ENCODE measurements around the gene ASPHD2.

ASPHD2 gene

GRCh38 chr22:26443901-26444690 lies 15.0 kb downstream of the ASPHD2 start:
- Histone ChIP-seq H3K4me2 (no peak overlapping the region), H3K27ac (no peak overlapping the region; the same call in 1 of the 2 replicates), H3K36me3 (peaks cover 25% of the 10 kb centered on the region), H3K4me1 (peaks cover 19% of the 10 kb centered on the region), H3K9ac (no peak overlapping the region), H3K4me3 (no peak overlapping the region), H3K27me3 (no peaks in the 10 kb centered on the region), H4K20me1 (peaks cover 85% of the 10 kb centered on the region), H3K9me3 (no peaks in the 10 kb centered on the region)
- no peak for TF ChIP-seq Cebpa-rat (IDR thresholded peaks at IDR 0.05)

- no peak overlapping the region for H3K9ac ChIP-seq
- no peak overlapping the region for H3K4me3 ChIP-seq
- TF ChIP-seq Cebpa-rat (IDR thresholded peaks at IDR 0.05), result no peak
- H3K27ac ChIP-seq, result no peak overlapping the region
- H3K27me3 ChIP-seq, result no peaks in the 10 kb centered on the region
- no peaks in the 10 kb centered on the region for H3K9me3 ChIP-seq
- peaks cover 87% of the 10 kb centered on the region for H4K20me1 ChIP-seq
- H3K4me2 ChIP-seq, result no peak overlapping the region
- H3K36me3 ChIP-seq, result peaks cover 26% of the 10 kb centered on the region
- peaks cover 22% of the 10 kb centered on the region for H3K4me1 ChIP-seq
Measured at GRCh38 chr22:26444777-26445176, 15.7 kb downstream of the ASPHD2 start.

- Histone ChIP-seq H3K4me3 (no peak overlapping the region), H4K20me1 (peaks cover 87% of the 10 kb centered on the region), H3K36me3 (peaks cover 36% of the 10 kb centered on the region), H3K9ac (no peak overlapping the region), H3K27ac (no peak overlapping the region), H3K9me3 (no peaks in the 10 kb centered on the region), H3K27me3 (no peaks in the 10 kb centered on the region), H3K4me1 (peaks cover 22% of the 10 kb centered on the region), H3K4me2 (no peak overlapping the region)
- TF ChIP-seq Cebpa-rat (IDR thresholded peaks at IDR 0.05), result no peak
Measured at GRCh38 chr22:26445577-26446275, 16.7 kb downstream of the ASPHD2 start.

- Histone ChIP-seq H3K9me3 (no peaks in the 10 kb centered on the region), H3K4me2 (no peak overlapping the region), H3K36me3 (peaks cover 48% of the 10 kb centered on the region), H3K4me1 (peaks cover 22% of the 10 kb centered on the region), H3K27me3 (no peaks in the 10 kb centered on the region), H4K20me1 (peaks cover 96% of the 10 kb centered on the region), H3K9ac (no peak overlapping the region), H3K27ac (no peak overlapping the region), H3K4me3 (no peak overlapping the region)
- 0 out of 2 replicates have a peak, but pooled peaks have one; percentile 13 for TF ChIP-seq Cebpa-rat (IDR thresholded peaks at IDR 0.05)
Measured at GRCh38 chr22:26446808-26447515, 17.9 kb downstream of the ASPHD2 start.

GRCh38 chr22:26447584-26448329 lies 18.7 kb downstream of the ASPHD2 start:
- Histone ChIP-seq H3K9ac (no peak overlapping the region), H3K4me3 (no peak overlapping the region), H3K4me1 (peaks cover 22% of the 10 kb centered on the region), H3K27ac (no peak overlapping the region), H3K27me3 (no peaks in the 10 kb centered on the region), H3K4me2 (no peak overlapping the region), H4K20me1 (peaks cover 96% of the 10 kb centered on the region), H3K9me3 (no peaks in the 10 kb centered on the region), H3K36me3 (peaks cover 48% of the 10 kb centered on the region)
- TF ChIP-seq Cebpa-rat (IDR thresholded peaks at IDR 0.05), result no peak

GRCh38 chr22:26448334-26448733 lies 19.3 kb downstream of the ASPHD2 start:
- no peak overlapping the region for H3K9ac ChIP-seq
- H3K27me3 ChIP-seq, result no peaks in the 10 kb centered on the region
- H3K4me3 ChIP-seq, result no peak overlapping the region
- no peak for TF ChIP-seq Cebpa-rat (IDR thresholded peaks at IDR 0.05)
- peaks cover 96% of the 10 kb centered on the region for H4K20me1 ChIP-seq
- H3K9me3 ChIP-seq, result no peaks in the 10 kb centered on the region
- peaks cover 49% of the 10 kb centered on the region for H3K36me3 ChIP-seq
- H3K4me2 ChIP-seq, result no peak overlapping the region
- peaks cover 22% of the 10 kb centered on the region for H3K4me1 ChIP-seq
- H3K27ac ChIP-seq, result no peak overlapping the region

DNA sequence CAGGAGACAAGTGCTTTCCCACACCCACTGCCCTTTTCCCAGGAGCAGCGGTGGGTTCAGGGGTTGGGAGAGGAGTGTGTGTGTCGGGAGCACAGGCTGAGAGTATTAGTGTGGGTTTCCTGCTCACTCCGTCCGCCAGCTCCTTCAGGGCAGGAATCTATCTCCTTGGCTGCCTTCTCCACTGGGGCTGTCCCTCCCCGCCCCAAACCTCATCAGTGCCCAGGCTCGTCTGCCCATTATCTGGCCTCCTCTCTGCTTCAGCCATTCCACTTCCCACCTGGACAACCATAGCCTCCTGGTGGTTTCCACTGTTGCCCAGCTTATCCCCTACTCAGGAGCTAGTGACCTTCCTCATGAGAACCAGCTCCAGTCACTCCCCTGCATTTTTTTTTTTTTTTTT lies 19.9 kb downstream of the ASPHD2 start:
- Histone ChIP-seq H3K9ac (no peak overlapping the region), H3K4me2 (no peak overlapping the region), H3K4me3 (no peak overlapping the region), H3K27me3 (no peaks in the 10 kb centered on the region), H3K36me3 (peaks cover 49% of the 10 kb centered on the region), H3K27ac (no peak overlapping the region), H3K4me1 (peaks cover 23% of the 10 kb centered on the region), H4K20me1 (peaks cover 96% of the 10 kb centered on the region), H3K9me3 (no peaks in the 10 kb centered on the region)
- no peak for TF ChIP-seq Cebpa-rat (IDR thresholded peaks at IDR 0.05)

DNA sequence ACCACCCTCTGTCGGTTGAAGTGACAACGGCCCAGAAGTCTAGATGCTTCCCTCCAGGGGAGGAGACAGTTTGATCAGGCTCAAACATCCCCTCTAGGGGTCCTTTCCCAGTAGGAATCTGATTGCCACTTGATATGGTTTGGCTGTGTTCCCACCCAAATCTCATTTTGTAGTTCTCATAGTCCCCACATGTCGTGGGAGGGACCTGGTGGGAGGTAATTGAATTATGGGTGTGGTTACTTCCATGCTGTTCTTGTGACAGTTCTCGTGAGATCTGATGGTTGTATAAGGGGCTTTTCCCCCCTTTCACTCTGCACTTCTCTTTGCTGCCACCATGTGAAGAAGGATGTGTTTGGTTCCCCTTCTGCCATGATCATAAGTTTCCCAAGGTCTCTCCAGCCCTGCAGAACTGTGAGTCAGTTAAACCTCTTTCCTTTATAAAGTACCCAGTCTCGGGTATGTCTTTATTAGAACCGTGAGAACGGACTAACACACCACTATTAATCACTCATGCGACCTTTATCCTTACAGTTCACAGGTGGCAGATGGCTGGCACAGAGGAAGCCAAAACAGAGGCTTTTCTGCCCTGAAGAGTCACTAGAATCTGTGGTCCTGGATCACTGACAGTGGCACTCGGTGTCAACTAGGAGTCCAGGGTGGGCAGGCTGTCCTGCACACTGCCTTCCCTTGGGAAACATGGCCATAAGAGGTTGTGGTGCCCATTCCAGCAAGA lies 21.6 kb downstream of the ASPHD2 start:
- H3K27ac ChIP-seq, result no peak overlapping the region
- no peak overlapping the region for H3K4me2 ChIP-seq
- peaks cover 50% of the 10 kb centered on the region for H3K36me3 ChIP-seq
- H3K4me1 ChIP-seq, result peaks cover 18% of the 10 kb centered on the region; the same call in 1 of the 2 replicates
- peaks cover 94% of the 10 kb centered on the region for H4K20me1 ChIP-seq
- H3K9me3 ChIP-seq, result no peaks in the 10 kb centered on the region
- no peaks in the 10 kb centered on the region for H3K27me3 ChIP-seq
- H3K9ac ChIP-seq, result no peak overlapping the region
- no peak overlapping the region for H3K4me3 ChIP-seq
- no peak for TF ChIP-seq Cebpa-rat (IDR thresholded peaks at IDR 0.05)

Data from BLaER1 (cell line).